ENCODE data around the gene CHML. TPM values are rescaled to one million over a fixed set of nuclear protein-coding genes. Genes with fewer than 3 reads are reported as not detected.

CHML gene
- total RNA-seq, 4 donors from 2014 or later, result 8.0 to 14.3 (median 12.1) TPM

GRCh38 chr1:241600496-241600901 lies 39.7 kb downstream of the CHML start:
- Histone ChIP-seq H3K27me3 (no peaks in the 10 kb centered on the region), H3K27ac (no peak overlapping the region), H3K36me3 (no peaks in the 10 kb centered on the region), H3K4me3 (no peak overlapping the region), H3K9me3 (no peaks in the 10 kb centered on the region), H3K4me1 (no peaks in the 10 kb centered on the region)
- no peak for DNase-seq (ENCODE audit: low spot score in 2 of 2)
- WGBS, result 72% methylated on average over 2 of the region's 2 CpGs
- TF ChIP-seq POLR2A (IDR thresholded peaks at IDR 0.05), result no peak
- no peak for TF ChIP-seq POLR2AphosphoS5 (IDR thresholded peaks at IDR 0.05)
- no peak for TF ChIP-seq EP300 (IDR thresholded peaks at IDR 0.05)
- TF ChIP-seq CTCF (IDR thresholded peaks at IDR 0.05), result no peak

GRCh38 chr1:241598249-241598648 lies 41.9 kb downstream of the CHML start:
- DNase-seq (ENCODE audit: low spot score in 2 of 2), result no peak
- 81% methylated on average over 3 of the region's 3 CpGs for WGBS
- H3K36me3 ChIP-seq, result no peaks in the 10 kb centered on the region
- no peaks in the 10 kb centered on the region for H3K27me3 ChIP-seq
- no peak overlapping the region for H3K27ac ChIP-seq
- H3K4me3 ChIP-seq, result no peak overlapping the region
- TF ChIP-seq EP300 (IDR thresholded peaks at IDR 0.05), result no peak
- no peak for TF ChIP-seq POLR2A (IDR thresholded peaks at IDR 0.05)
- TF ChIP-seq CTCF (IDR thresholded peaks at IDR 0.05), result no peak
- TF ChIP-seq POLR2AphosphoS5 (IDR thresholded peaks at IDR 0.05), result no peak
- H3K4me1 ChIP-seq, result no peaks in the 10 kb centered on the region
- H3K9me3 ChIP-seq, result no peaks in the 10 kb centered on the region

DNA sequence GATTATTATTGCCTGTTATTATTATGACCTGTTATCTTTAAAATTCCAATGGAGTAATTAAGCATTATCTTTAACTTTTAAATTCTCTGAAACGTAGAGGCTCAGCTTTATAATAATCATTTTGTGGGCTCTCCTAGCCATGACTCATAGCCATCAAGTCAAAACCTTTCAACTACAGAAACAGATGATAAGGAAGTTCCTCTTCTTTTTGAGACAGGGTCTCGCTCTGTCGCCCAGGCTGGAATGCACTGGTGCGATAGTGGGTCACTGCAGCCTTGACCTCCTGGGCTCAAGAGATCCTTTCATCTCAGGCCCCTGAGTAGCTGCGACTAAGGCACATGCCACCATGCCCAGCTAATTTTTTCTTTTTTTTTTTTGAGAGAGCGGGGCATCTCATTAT lies 43.5 kb downstream of the CHML start:
- Histone ChIP-seq H3K9me3 (no peaks in the 10 kb centered on the region), H3K4me1 (no peaks in the 10 kb centered on the region), H3K4me3 (no peak overlapping the region), H3K36me3 (no peaks in the 10 kb centered on the region), H3K27ac (no peak overlapping the region), H3K27me3 (no peaks in the 10 kb centered on the region)
- TF ChIP-seq CTCF (IDR thresholded peaks at IDR 0.05), result no peak
- no peak for TF ChIP-seq POLR2A (IDR thresholded peaks at IDR 0.05)
- no peak for TF ChIP-seq POLR2AphosphoS5 (IDR thresholded peaks at IDR 0.05)
- no peak for TF ChIP-seq EP300 (IDR thresholded peaks at IDR 0.05)
- 87% methylated on average over 6 of the region's 6 CpGs for WGBS
- no peak for DNase-seq (ENCODE audit: low spot score in 2 of 2)

DNA sequence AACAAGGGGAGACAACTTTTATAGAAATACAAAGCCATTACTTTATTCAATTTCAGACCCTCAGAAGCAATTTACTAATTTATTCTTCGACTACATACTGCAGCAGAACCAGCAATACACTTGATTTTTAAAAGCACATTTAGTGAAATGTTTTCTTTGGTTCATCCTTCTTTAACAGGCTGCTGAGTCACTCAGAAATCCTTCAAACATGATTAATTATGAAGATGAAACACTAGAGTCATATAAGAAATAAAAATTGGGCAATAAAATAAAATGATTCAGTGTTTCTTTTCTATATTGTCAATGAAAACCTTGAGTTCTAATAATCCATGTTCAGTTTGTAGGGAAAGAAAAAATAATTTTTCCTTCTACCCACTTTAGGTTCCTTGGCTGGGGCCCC lies 47.0 kb downstream of the CHML start:
- DNase-seq (ENCODE audit: low spot score in 2 of 2), result no peak
- Histone ChIP-seq H3K27ac (no peak overlapping the region), H3K4me3 (no peak overlapping the region), H3K27me3 (no peaks in the 10 kb centered on the region), H3K9me3 (no peaks in the 10 kb centered on the region), H3K36me3 (no peaks in the 10 kb centered on the region), H3K4me1 (no peaks in the 10 kb centered on the region)
- TF ChIP-seq EP300 (IDR thresholded peaks at IDR 0.05) (no peak), CTCF (IDR thresholded peaks at IDR 0.05) (no peak), POLR2AphosphoS5 (IDR thresholded peaks at IDR 0.05) (no peak), POLR2A (IDR thresholded peaks at IDR 0.05) (no peak)
- WGBS, result 90% methylated on average over 1 of the region's 1 CpG

- WGBS, result 66% methylated on average over 3 of the region's 3 CpGs
- Histone ChIP-seq H3K27ac (no peak overlapping the region), H3K4me3 (no peak overlapping the region), H3K9me3 (no peaks in the 10 kb centered on the region), H3K36me3 (no peaks in the 10 kb centered on the region), H3K27me3 (no peaks in the 10 kb centered on the region), H3K4me1 (no peaks in the 10 kb centered on the region)
- DNase-seq (ENCODE audit: low spot score in 2 of 2), result no peak
- TF ChIP-seq EP300 (IDR thresholded peaks at IDR 0.05), result no peak
- no peak for TF ChIP-seq POLR2AphosphoS5 (IDR thresholded peaks at IDR 0.05)
- no peak for TF ChIP-seq POLR2A (IDR thresholded peaks at IDR 0.05)
- TF ChIP-seq CTCF (IDR thresholded peaks at IDR 0.05), result no peak
Observed at GRCh38 chr1:241592273-241592958, 47.8 kb downstream of the CHML start.
